HG03439 (cell line): Measurements from ENCODE around the gene TBP.
A peak's percentile ranks its signal among the peaks of the same experiment; 100 is the strongest.
"Not testable (repeated sequence)": the region's sequence is repeated elsewhere in the genome, so short reads cannot be mapped to it uniquely, and the experiment has no call there.

Experiments used
- ATAC-seq: cut with Tn5 transposase; IDR thresholded peaks from one replicate; pipeline ENCODE4 v1.9.1; 2021; ENCODE audit warnings: mild to moderate bottlenecking, moderate library complexity; ENCODE audit not compliant: unreplicated experiment

TBP gene

GRCh38 chr6:170554013-170554795 lies at the start of gene TBP:
TBP (plus strand) TSS chr6:170554369; CDS start chr6:170557030, 2,661 bp downstream.
- peak; percentile 92 for ATAC-seq

- no peak for ATAC-seq
Observed at GRCh38 chr6:170504479-170504878, 49.7 kb upstream of the TBP start.

GRCh38 chr6:170505306-170505705 lies 48.9 kb upstream of the TBP start:
- no peak for ATAC-seq

- no peak for ATAC-seq
Observed at GRCh38 chr6:170506446-170506845, 47.7 kb upstream of the TBP start.

- not testable (repeated sequence) for ATAC-seq
Observed at GRCh38 chr6:170507728-170508127, 46.4 kb upstream of the TBP start.

- not testable (repeated sequence) for ATAC-seq
Observed at GRCh38 chr6:170508275-170508674, 45.9 kb upstream of the TBP start.

- ATAC-seq = not testable (repeated sequence)
Observed at GRCh38 chr6:170508892-170509722, 45.1 kb upstream of the TBP start.

- ATAC-seq = no peak
Observed at GRCh38 chr6:170509723-170510018, 44.5 kb upstream of the TBP start.

GRCh38 chr6:170510631-170511030 lies 43.5 kb upstream of the TBP start:
- no peak for ATAC-seq

- ATAC-seq = no peak
Observed at GRCh38 chr6:170512249-170512648, 41.9 kb upstream of the TBP start.

GRCh38 chr6:170514908-170515307 lies 39.3 kb upstream of the TBP start:
- ATAC-seq = no peak

- peak; percentile 91 for ATAC-seq
Observed at GRCh38 chr6:170516783-170517616, 37.2 kb upstream of the TBP start.

- ATAC-seq = no peak
Observed at GRCh38 chr6:170522565-170523183, 31.5 kb upstream of the TBP start.

- ATAC-seq = no peak
Observed at GRCh38 chr6:170523256-170524171, 30.7 kb upstream of the TBP start.

- ATAC-seq = no peak
Observed at GRCh38 chr6:170524172-170524502, 30.0 kb upstream of the TBP start.

- ATAC-seq = no peak
Observed at GRCh38 chr6:170525795-170526194, 28.4 kb upstream of the TBP start.

GRCh38 chr6:170527995-170528394 lies 26.2 kb upstream of the TBP start:
- not testable (repeated sequence) for ATAC-seq

- ATAC-seq = peak; percentile 76
Observed at GRCh38 chr6:170529839-170530469, 24.2 kb upstream of the TBP start.

GRCh38 chr6:170532867-170533488 lies 21.2 kb upstream of the TBP start:
- ATAC-seq = no peak
